HuH-7.5 (cell line): Measurements from ENCODE around the gene SGK2.
"Not testable (repeated sequence)": the region's sequence is repeated elsewhere in the genome, so short reads cannot be mapped to it uniquely, and the experiment has no call there.

Experiments used
- DNase-seq: peaks from one replicate; pipeline ENCODE4 v3.0.0; 2011; ENCODE audit warnings: low spot score

The SGK2 gene

DNA sequence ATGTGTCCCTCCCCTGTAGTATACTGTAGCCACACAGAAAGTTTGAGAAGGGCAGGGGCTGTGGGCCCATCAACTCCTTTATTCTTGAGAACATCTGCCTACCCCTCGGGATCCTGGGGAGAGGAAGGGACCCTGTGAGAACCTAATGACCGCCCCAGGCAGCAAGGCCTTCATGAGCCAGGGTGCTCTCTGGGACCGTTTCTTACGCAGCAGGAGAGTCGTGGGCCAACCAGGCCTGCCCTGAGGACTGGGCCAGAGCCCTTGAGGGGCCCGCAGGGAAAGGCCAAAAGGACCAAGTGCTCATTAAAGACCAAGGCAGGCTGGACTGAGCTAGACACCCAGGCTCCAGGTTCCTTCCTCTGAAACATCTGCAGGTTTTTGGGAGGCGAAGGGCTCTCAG lies 5.2 kb downstream of the SGK2 start:
- no peak for DNase-seq

DNA sequence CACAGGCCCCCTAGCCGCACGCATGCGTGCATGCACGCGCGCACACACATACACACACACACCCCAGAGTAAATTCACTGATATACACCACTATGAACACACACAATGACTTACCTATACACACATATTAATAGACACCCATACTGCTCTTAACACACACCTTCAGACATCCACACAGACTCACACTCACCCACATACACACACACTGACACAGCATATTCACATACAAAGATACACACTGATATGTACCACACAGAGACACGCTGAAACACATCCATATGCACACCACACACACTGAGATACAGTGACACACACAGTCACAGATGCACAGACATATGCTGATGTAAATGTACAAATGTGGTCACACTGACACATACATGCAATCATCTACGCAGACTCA lies 5.6 kb downstream of the SGK2 start:
- DNase-seq: no peak

DNA sequence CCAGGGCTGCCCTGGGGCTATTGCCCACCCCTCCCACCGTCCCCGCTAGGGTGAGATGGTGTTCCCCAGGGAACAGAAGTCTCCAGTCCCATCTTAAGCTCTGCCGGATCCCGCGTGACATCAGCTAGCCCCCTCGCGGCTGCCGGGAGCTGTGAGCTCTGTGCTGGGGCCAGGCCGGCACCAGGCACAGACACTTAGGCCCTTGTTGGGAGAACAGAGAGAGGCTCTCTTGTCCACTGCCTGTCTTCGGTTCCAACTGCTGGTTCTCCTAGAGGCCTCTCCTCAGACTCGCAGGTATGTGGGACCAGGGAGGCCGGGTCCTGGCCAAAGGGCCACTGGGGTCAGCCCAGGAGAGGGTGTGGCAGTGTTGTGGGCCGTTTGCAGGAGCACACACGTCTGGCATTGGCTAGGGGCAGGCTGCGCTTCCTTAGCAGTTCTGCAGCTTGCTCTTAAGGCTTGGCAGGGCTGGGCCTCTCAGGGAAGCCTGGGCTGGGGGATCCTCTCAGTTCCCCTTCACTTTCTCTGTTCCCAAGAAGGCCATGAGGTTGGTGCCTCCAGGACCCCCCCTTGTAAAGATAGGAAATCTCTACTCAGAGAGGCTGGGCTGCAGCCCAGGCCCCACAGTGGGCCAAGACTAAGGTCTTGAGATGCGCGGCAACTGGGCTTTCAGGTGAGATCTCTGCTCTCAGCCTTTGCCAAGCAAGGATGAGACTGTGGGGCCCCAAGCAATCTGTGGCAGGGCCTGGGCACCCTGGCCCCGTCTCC lies 6.3 kb downstream of the SGK2 start:
- no peak for DNase-seq

DNA sequence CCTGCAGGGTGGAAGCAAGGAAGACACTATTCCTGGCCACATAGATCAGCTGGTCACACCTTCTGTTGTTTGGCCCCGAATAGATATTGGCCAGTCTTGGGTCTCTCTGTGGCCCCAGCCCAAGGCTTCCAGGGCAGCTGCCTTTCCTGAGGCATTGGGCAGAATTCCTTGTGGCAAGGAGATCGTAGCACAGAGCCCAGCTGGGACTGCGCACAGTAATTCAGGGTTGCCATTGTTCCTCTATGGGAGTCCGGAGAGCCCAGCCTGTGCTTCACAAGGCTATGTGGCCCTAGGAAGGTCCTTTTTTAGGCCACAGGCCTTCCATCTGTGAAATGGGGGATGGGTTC lies 6.9 kb downstream of the SGK2 start:
- no peak for DNase-seq

DNA sequence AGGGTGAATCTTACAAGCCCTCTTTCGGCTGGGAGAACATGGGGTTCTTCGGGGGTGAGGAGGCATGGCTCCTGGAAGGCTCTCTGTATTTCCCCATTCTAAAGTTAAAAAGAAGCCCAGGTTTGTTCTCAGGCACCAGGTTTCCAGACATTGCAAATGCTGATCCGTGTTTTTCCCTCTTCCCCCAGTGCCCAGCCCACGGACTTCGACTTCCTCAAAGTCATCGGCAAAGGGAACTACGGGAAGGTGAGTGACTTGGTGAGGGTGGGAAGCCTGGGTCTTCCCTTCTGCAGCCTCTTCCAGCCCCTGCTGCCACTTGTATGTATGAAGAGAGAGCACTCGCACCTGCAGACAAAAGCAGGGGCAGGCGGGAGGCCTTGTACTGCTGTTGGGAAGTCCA lies 8.7 kb downstream of the SGK2 start:
- DNase-seq: no peak

DNA sequence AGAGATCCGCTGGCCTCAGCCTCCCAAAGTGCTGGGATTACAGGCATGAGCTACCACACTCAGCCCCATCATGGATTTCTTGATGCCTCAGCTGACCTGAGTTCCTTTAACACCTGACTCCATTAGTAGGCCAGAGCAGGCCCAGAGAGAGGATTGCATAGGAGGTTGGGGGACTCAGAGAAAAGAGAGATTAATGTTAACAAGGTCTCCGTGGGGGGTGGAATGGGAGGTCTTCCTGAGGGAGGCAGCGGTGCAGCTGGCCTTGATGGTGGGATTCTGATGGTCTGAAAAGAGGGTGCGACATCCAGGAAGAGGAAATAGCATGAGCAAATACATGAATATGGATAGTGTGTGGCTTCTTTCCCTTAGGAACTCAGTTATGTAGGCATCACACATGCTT lies 9.9 kb downstream of the SGK2 start:
- DNase-seq: no peak

DNA sequence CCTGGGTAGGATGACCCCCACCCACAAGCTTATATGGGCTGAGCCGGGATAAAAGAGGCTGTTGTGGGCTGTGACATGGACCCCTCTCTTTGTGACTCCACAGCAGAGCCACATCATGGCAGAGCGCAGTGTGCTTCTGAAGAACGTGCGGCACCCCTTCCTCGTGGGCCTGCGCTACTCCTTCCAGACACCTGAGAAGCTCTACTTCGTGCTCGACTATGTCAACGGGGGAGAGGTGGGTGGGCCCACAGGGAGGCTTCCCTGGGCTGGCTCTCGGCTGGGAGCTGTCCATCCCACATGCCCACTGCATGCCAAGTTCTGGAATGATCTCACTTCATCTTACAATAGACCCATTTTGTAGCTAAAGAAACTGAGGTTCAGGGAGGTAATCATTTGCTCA lies 10.5 kb downstream of the SGK2 start:
- DNase-seq: no peak

DNA sequence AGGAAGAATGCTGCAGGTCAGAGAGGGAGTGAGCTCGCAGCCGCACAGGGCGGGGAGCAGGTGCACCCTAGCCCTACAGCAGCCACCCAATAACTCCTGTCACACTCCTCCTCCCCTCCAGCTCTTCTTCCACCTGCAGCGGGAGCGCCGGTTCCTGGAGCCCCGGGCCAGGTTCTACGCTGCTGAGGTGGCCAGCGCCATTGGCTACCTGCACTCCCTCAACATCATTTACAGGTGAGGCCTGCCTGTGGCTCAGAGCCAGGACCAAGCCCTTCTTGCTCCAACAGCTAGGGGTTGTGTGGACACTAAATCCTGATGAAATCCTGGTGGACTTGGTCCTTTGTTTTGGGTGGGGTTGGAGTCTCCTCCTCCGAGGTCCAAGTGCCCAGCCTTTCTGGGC lies 11.7 kb downstream of the SGK2 start:
- no peak for DNase-seq

DNA sequence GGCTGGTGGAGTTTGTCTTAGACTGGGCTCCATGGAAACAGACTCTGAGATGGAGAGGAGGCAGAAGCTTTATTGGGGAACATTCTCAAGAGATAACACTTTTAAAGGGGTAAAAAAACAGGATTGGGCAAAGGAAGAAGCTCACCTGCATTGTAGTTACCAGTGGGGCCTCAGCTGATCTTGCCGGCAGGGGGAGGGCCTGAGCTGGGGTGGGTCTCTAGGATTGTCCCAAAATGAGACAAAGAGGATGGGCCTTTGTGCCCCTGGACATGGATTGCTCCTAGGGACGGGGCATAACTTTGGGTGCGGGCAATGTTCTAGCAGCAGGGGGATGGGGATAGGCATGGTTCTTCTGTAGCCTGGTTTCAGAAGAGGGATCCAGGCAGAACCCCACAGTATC lies 12.5 kb downstream of the SGK2 start:
- no peak for DNase-seq

DNA sequence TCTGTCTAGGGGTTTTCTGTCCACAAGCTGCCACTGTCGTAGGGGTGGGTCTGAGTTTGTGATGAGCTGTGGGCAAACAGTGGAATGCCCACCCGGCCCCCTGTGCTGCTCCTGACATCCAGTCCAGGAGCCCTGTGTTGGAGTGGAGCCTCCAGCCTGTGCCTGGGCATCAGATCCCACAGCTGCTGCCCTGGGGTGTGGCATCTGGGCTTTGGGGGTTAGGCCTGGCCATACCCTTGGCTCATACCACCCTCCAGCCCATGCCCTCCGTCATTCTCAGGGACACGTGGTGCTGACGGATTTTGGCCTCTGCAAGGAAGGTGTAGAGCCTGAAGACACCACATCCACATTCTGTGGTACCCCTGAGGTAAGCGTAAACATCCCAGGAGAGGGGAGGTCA lies 12.9 kb downstream of the SGK2 start:
- no peak for DNase-seq

DNA sequence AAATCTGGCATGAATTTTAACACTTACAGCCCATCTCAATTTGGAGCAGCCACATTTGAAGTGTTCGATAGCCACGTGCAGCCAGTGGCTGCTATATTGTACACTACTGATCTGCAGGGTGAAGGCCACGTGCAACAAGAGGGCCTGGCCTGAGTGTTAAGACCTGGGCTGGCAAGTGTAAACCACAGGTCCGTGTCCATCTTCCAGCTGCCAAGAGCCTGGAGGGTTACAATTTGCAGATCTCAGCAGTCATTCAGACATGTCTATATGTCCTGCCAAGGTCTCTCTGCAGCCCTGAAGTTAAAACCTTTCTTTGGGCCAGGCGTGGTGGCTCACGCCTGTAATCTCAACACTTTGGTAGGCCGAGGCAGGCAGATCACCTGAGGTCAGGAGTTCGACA lies 14.1 kb downstream of the SGK2 start:
- no peak for DNase-seq

DNA sequence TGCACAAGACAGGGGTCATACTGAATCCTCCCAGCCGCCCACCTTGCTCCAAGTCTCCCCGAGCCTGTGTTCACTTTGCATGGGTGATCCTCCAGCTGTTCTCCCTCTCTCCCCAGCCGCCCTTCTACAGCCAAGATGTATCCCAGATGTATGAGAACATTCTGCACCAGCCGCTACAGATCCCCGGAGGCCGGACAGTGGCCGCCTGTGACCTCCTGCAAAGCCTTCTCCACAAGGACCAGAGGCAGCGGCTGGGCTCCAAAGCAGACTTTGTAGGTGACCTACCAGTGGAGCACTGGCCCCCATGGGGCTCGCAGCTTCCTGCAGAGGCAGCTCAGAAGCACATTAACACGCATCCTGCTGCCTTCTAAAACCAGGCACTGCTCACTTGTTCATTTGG lies 17.3 kb downstream of the SGK2 start:
- no peak for DNase-seq

DNA sequence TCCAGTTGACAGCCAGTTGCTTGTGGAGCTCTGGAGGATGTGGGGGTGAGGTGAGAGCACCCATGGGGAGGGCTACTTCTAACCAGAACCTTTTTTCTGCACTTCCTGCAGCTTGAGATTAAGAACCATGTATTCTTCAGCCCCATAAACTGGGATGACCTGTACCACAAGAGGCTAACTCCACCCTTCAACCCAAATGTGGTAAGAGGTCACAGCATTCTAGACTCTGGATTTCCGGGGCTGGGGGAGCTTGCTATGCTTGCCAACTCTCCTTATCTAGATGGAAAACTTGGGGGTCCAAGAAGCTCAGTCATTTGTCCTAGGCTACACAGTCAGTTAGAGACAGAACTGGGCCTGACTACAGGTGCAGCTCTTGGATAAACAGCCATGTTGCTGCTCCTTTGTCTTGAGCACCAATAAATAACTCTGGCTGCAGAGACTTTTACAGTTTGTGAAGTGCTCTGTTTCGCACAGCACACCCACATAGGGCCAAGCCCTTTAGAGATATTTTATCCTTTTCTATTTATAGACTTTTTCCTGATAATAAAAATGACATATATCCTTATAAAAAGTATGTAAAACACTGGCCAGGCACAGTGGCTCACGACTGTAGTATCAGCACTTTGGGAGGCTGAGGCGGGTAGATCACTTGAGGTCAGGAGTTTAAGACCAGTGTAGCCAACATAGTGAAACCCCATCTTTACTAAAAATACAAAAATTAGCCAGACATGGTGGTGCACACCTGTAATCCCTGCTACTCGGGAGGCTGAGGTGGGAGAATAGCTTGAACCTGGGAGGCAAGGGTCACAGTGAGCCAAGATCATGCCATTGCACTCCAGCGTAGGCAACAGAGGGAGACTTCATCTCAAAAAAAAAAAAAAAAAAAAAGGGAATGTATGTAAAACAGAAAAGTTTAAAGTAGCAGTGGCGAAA lies 21.3 kb downstream of the SGK2 start:
- no peak for DNase-seq

DNA sequence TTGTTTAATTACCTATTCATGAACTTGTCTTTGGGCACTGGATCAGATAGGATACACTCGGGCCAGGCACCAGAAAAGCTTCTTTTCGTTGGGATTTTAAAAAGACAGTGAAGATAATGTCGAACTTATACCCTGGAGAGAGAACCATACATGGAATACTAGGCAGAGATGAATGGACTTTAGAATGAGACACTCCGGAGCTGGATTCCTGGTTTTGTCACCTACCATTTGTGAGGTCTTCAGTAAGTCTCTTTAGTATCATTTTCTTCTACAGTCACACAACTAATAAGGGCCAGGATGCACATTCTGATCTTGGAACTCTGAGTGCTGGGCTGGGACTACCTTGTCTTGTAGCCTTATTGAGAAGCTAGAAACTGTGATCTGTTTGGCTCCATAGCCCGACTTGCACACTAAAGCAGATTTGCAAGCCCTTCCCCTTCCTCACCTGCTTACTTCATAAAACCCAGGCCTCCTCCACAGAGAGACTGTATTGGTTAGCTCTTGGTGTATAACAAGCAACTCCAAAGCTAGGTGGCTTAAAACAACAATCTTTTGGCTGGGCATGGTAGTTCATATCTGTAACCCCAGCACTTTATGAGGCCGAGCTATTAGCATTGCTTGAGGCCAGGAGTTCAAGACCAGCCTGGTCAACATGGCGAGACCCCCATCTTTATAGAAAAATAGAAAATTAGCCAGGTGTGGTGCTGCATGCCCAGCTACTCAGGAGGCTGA lies 24.5 kb downstream of the SGK2 start:
- no peak for DNase-seq

DNA sequence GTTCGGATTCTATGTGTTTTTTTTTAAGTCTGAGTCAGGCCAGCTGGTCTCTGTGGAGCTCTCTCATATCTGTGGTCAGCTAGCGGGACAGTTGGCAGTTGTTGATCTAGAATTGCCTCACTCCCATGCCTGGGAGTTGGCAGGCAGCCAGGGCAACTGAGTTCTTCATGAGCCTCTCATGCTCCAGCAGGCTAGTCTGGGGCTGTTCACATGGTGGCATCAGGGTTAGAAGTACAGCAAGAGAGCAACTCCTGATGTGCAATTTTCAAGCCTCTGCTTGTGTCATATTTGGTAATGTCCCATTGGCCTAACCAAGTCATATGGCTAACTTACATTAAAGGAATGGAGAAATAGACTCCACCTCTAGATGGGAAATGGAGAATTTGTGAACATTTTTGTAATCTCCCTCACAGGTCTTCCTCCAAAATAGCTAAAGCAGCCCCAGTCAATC lies 25.2 kb downstream of the SGK2 start:
- no peak for DNase-seq

DNA sequence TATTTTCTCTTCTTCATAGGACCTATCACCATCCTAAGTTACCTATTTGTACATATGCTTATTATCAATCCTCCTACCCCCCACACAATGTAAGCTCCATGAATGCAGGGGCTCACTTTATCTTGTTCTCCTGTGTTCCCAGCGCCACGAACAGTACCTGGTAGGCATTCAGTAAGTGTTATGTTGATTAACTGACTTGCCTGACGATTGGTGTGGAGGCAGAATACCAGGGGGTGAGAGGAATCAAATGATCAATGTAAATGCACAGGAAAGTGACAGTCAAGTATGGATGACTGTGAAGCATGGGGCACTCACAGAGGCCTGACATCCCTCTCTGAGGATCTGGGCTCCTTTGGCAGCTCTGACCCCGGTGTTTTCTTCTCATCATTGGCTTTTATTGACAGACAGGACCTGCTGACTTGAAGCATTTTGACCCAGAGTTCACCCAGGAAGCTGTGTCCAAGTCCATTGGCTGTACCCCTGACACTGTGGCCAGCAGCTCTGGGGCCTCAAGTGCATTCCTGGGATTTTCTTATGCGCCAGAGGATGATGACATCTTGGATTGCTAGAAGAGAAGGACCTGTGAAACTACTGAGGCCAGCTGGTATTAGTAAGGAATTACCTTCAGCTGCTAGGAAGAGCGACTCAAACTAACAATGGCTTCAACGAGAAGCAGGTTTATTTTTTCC lies 25.8 kb downstream of the SGK2 start:
- DNase-seq: no peak

DNA sequence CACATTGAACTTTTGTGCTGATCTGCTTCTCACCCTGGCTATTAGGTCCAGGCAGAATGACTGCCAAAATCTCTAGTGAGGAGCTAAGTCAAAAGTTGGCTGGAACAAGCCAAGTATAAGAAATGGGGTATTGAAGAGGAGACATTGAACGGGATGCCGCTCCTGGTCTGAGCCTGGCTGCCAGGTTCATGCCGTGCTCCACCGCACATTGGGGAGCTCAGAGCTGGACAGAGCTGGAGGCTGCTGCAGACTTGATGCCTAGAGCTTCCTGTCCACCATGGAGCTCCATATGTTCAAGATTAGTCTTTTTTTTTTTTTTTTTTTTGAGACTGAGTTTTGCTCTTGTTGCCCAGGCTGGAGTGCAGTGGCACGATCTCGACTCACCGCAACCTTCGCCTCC lies 27.8 kb downstream of the SGK2 start:
- DNase-seq: no peak

DNA sequence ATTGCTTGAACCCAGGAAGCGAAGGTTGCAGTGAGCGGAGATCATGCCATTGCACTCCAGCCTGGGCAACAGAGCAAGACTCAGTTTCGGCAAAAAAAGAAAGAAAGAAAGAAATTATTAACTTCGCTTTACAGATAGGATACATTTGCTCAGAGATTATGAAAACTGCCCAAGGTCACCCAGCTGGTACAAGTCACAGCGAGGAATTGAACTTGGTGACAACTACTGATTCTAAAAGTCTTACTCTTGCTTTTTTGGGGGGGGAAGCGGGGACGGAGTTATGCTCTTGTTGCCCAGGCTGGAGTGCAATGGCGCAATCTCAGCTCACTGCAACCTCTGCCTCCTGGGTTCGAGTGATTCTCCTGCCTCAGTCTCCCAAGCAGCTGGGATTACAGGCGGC lies 29.7 kb downstream of the SGK2 start:
- DNase-seq: not testable (repeated sequence)

DNA sequence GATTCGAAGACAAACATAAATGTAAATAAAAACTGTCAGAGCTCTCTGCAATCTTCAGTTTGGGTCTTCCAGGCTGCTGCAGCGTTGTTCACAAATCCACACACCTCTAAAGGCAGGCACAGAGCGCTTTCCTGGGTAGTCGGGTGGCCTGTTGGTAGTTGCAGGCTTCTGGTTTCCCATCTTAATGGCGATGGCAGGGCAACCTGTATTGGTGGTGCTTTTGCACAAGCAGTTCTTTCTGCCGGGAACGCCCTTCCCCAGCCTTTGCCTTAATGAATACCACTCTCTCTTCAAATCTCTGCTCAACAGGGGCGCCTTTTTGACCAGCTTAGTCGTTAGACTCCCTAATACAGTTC lies 31.2 kb downstream of the SGK2 start:
- DNase-seq: no peak

DNA sequence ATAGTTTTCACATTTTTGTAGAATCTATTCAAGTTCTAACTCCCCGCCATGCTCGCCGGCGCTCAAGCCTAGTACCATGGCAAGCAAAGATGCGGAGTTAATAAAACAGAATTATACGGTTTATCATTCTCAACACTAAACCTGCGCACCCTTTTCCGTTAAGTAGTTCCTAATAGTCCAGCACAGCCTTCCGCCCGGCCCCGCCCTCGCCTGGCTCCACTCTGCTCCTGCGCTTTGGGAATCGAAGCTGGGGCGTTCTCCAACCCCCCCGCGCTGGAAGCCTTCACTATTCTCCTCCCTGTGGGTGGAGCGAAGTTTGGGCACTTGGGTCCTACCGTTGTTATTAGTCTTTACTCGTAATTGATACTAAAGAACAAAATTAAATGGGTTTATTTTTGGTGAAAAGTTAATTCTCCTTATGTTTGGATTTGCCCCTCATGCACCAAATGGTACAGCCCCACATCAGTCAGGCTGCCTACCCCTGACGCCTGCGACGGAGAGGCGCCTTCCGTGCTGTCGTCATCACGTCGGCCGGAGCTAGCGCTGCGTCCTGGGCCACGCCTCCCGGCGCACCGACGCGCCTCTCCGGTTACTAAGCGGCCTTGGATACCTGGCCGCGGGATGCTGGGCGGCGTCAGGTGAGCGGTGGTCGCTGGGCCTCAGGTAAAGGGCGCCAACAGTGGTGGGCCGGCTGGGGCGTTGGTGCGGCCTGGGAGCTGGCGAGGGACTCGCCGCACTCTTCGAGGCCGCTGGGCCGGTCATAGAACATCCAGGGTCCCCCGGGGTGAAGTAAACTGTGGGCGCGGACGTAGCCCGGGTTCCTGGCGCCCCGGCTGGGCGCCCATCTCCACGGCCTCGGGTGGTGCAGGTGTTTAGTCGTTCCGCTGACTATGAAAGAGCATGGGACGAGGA lies 31.8 kb downstream of the SGK2 start, which contains the start of gene IFT52:
Gene IFT52 (plus strand): TSS at position 546 of the 912 bp plus-strand sequence. CDS start 3,762 bp downstream, outside the sequence.
- DNase-seq: peak; percentile 90

DNA sequence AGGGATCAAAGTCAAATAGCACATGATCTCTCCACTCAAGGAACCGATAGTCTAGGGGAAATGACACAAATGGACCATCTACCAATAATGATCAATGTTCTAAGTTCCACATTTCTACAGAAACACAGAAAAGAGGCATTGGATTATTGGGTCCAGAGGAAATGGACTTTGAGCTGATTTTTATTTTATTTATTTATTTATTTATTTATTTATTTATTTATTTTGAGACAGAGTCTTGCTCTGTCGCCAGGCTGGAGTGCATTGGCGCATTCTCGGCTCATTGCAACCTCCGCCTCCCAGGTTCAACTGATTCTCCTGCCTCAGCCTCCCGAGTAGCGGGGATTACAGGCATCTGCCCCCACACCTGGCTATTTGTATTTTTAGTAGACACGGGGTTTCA lies 43.1 kb downstream of the SGK2 start:
- DNase-seq: not testable (repeated sequence)
